ENCODE results near the gene HPN.
A peak's percentile ranks its signal among the peaks of the same experiment; 100 is the strongest.

HPN gene

DNA sequence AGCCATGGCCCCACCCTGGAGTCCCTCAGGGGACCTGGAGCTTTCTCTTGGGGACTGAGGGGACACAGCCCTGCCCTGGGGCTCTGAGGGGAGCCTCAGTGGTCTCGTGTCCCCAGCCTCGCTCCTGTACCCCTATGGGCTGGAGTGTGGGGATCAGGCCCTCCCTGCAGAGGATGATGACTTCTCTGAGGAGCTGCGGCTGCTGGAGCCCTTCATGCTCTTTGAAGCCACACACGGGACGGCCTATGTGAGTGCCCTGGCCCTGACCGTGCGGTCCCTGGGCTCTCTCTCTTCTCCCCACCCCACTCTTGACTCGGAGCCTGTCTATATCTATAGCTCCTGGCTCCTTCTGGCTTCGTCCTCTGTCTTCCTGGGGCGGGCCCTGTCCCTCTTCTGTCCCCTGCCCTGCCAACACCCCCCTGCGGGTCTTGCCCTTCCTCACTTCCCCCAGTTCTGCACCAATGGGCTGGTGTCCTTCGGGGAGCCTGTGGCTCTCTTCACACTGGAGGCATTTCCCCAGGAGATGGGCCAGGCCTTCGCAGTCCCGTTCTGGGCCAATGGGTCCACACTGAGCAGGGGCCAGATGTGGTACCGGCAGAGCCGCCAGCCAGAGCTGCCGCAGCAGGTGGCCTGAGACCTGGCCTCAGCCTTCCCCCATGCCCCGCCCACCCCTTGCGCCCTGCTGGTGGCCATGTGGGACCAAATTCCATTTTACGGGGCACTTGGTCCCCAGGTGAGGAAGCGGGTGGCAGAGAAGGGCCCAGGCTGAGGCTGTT, 33.1 kb downstream of the HPN start:
- Histone ChIP-seq H3K27ac (ENCODE audit: extremely low read depth, low read depth, low read length) (no peak overlapping the region), H3K9me3 (ENCODE audit: control insufficient read depth, insufficient read depth, low read depth, low read length) (peaks cover 7% of the 10 kb centered on the region), H3K4me3 (ENCODE audit: low read depth, low read length) (no peak overlapping the region), H3K36me3 (ENCODE audit: control insufficient read depth in 2 of 2, insufficient read depth in 1 of 2, low read length in 2 of 2) (no peaks in the 10 kb centered on the region), H3K4me1 (ENCODE audit: control insufficient read depth, insufficient read depth, low read length) (no peaks in the 10 kb centered on the region)
- TF ChIP-seq ZNF140 (tag by site-specific recombination; IDR thresholded peaks at IDR 0.05): no peak
- TF ChIP-seq ZIC2 (tag by site-specific recombination; IDR thresholded peaks at IDR 0.05): no peak
- TF ChIP-seq ZNF548 (tag by site-specific recombination; IDR thresholded peaks at IDR 0.05): no peak
- TF ChIP-seq, protein P1, sequence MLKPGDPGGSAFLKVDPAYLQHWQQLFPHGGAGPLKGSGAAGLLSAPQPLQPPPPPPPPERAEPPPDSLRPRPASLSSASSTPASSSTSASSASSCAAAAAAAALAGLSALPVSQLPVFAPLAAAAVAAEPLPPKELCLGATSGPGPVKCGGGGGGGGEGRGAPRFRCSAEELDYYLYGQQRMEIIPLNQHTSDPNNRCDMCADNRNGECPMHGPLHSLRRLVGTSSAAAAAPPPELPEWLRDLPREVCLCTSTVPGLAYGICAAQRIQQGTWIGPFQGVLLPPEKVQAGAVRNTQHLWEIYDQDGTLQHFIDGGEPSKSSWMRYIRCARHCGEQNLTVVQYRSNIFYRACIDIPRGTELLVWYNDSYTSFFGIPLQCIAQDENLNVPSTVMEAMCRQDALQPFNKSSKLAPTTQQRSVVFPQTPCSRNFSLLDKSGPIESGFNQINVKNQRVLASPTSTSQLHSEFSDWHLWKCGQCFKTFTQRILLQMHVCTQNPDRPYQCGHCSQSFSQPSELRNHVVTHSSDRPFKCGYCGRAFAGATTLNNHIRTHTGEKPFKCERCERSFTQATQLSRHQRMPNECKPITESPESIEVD (tag by site-specific recombination; IDR thresholded peaks at IDR 0.05): no peak
- TF ChIP-seq ZNF585B (tag by site-specific recombination; IDR thresholded peaks at IDR 0.05): no peak
- no peak for TF ChIP-seq IKZF3 (tag by site-specific recombination; IDR thresholded peaks at IDR 0.05)
- TF ChIP-seq ZNF670 (tag by site-specific recombination; IDR thresholded peaks at IDR 0.05; ENCODE audit: low read depth): no peak
- TF ChIP-seq ZNF239 (tag by site-specific recombination; IDR thresholded peaks at IDR 0.05): no peak
- TF ChIP-seq, protein P2, sequence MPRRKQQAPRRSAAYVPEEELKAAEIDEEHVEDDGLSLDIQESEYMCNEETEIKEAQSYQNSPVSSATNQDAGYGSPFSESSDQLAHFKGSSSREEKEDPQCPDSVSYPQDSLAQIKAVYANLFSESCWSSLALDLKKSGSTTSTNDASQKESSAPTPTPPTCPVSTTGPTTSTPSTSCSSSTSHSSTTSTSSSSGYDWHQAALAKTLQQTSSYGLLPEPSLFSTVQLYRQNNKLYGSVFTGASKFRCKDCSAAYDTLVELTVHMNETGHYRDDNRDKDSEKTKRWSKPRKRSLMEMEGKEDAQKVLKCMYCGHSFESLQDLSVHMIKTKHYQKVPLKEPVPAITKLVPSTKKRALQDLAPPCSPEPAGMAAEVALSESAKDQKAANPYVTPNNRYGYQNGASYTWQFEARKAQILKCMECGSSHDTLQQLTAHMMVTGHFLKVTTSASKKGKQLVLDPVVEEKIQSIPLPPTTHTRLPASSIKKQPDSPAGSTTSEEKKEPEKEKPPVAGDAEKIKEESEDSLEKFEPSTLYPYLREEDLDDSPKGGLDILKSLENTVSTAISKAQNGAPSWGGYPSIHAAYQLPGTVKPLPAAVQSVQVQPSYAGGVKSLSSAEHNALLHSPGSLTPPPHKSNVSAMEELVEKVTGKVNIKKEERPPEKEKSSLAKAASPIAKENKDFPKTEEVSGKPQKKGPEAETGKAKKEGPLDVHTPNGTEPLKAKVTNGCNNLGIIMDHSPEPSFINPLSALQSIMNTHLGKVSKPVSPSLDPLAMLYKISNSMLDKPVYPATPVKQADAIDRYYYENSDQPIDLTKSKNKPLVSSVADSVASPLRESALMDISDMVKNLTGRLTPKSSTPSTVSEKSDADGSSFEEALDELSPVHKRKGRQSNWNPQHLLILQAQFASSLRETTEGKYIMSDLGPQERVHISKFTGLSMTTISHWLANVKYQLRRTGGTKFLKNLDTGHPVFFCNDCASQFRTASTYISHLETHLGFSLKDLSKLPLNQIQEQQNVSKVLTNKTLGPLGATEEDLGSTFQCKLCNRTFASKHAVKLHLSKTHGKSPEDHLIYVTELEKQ (tag by site-specific recombination; IDR thresholded peaks at IDR 0.05; ENCODE audit: borderline replicate concordance): no peak
- TF ChIP-seq, protein P3, sequence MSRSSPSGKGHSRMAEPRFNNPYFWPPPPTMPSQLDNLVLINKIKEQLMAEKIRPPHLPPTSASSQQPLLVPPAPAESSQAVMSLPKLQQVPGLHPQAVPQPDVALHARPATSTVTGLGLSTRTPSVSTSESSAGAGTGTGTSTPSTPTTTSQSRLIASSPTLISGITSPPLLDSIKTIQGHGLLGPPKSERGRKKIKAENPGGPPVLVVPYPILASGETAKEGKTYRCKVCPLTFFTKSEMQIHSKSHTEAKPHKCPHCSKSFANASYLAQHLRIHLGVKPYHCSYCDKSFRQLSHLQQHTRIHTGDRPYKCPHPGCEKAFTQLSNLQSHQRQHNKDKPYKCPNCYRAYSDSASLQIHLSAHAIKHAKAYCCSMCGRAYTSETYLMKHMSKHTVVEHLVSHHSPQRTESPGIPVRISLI (tag by site-specific recombination; IDR thresholded peaks at IDR 0.05): no peak
- ChIA-PET CTCF (interaction anchor here (0.6 to 1.4 kb wide), 7 partner anchors 13 to 98 kb away, joined by 3 to 6 read pairs (median 5); no protein-coding TSS in a partner anchor), POLR2A (no interaction called here)

DNA sequence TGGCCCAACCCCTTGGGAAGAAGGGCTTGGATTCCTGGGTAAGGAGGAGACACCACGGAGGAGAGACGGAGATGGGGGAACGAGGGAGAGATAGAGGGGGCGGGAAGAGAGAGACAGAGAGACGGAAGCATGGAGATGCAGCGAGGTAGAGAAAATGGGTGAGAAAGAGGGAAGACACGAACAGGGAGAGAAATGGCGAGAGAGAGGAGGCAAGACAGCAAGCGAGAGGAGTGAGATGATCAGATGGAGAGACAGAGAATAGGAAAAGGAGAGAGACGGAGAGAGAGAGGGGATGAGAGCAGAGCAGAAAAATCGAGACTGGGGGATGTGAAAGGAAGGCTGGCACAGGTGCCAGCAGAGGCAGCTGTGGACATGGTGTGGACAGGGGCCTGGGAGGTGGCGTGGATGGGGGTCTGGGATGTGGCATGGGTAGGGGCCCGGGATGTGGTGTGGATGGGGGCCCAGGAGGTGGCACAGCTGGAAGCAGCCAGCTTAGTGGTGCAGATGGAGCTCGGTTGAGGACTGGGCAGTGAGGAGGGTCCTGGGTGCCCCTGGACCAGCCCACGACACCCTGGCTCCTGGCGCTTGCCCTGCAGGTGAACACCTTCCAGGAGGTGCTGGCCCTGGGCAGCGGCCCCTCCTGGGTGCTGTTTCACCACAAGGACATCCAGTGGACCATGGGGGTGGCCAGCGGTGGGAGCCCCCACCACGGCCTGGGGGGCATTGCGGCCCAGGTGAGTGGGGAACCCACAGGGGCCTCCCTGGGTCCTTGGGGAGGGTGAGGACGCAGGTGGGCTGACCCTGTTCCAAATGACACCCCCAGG, 33.9 kb downstream of the HPN start:
- H3K4me1 ChIP-seq (ENCODE audit: control insufficient read depth, insufficient read depth, low read length): no peaks in the 10 kb centered on the region
- ChIA-PET POLR2A (no interaction called here), CTCF (interaction anchor here (0.7 to 6.5 kb wide), 5 partner anchors 8 to 103 kb away, joined by 3 to 54 read pairs (median 5); no protein-coding TSS in a partner anchor)
- no peak overlapping the region for H3K27ac ChIP-seq (ENCODE audit: extremely low read depth, low read depth, low read length)
- H3K9me3 ChIP-seq (ENCODE audit: control insufficient read depth, insufficient read depth, low read depth, low read length): peaks cover 5% of the 10 kb centered on the region
- H3K36me3 ChIP-seq (ENCODE audit: control insufficient read depth in 2 of 2, insufficient read depth in 1 of 2, low read length in 2 of 2): no peaks in the 10 kb centered on the region
- H3K4me3 ChIP-seq (ENCODE audit: low read depth, low read length): no peak overlapping the region
- TF ChIP-seq ZNF366 (tag by site-specific recombination; conservative IDR thresholded peaks at IDR 0.05) (peak; percentile 87), ZBTB7A (tag by site-specific recombination; IDR thresholded peaks at IDR 0.05; ENCODE audit: low read depth) (0 out of 2 replicates have a peak, but pooled peaks have one; percentile 33), ZNF664 (tag by site-specific recombination; IDR thresholded peaks at IDR 0.05) (no peak), ZNF791 (tag by site-specific recombination; IDR thresholded peaks at IDR 0.05) (no peak), MEIS1 (CRISPR knock-in tag; IDR thresholded peaks at IDR 0.05; ENCODE audit: borderline replicate concordance) (no peak), ZNF510 (tag by site-specific recombination; IDR thresholded peaks at IDR 0.05; ENCODE audit: insufficient replicate concordance) (no peak), ZXDB (tag by site-specific recombination; IDR thresholded peaks at IDR 0.05) (no peak), ZNF544 (tag by site-specific recombination; IDR thresholded peaks at IDR 0.05) (peak; percentile 32; the same call in 1 of the 2 replicates), ZIC2 (tag by site-specific recombination; IDR thresholded peaks at IDR 0.05) (0 out of 2 replicates have a peak, but pooled peaks have one; percentile 11), ZNF548 (tag by site-specific recombination; IDR thresholded peaks at IDR 0.05) (no peak), ZNF112 (tag by site-specific recombination; IDR thresholded peaks at IDR 0.05) (no peak)
- TF ChIP-seq, protein P4, sequence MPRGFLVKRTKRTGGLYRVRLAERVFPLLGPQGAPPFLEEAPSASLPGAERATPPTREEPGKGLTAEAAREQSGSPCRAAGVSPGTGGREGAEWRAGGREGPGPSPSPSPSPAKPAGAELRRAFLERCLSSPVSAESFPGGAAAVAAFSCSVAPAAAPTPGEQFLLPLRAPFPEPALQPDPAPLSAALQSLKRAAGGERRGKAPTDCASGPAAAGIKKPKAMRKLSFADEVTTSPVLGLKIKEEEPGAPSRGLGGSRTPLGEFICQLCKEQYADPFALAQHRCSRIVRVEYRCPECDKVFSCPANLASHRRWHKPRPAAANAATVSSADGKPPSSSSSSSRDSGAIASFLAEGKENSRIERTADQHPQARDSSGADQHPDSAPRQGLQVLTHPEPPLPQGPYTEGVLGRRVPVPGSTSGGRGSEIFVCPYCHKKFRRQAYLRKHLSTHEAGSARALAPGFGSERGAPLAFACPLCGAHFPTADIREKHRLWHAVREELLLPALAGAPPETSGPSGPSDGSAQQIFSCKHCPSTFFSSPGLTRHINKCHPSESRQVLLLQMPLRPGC (tag by site-specific recombination; IDR thresholded peaks at IDR 0.05): no peak
- TF ChIP-seq, protein P5, sequence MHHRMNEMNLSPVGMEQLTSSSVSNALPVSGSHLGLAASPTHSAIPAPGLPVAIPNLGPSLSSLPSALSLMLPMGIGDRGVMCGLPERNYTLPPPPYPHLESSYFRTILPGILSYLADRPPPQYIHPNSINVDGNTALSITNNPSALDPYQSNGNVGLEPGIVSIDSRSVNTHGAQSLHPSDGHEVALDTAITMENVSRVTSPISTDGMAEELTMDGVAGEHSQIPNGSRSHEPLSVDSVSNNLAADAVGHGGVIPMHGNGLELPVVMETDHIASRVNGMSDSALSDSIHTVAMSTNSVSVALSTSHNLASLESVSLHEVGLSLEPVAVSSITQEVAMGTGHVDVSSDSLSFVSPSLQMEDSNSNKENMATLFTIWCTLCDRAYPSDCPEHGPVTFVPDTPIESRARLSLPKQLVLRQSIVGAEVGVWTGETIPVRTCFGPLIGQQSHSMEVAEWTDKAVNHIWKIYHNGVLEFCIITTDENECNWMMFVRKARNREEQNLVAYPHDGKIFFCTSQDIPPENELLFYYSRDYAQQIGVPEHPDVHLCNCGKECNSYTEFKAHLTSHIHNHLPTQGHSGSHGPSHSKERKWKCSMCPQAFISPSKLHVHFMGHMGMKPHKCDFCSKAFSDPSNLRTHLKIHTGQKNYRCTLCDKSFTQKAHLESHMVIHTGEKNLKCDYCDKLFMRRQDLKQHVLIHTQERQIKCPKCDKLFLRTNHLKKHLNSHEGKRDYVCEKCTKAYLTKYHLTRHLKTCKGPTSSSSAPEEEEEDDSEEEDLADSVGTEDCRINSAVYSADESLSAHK (tag by site-specific recombination; IDR thresholded peaks at IDR 0.05): no peak
